H1 (cell line): Measurements from ENCODE around the gene ZMYND12. TPM values are rescaled to one million over a fixed set of nuclear protein-coding genes. Genes with fewer than 3 reads are reported as not detected.

Source experiments
- BACH1 ChIP-seq: IDR thresholded peaks from 2 replicates; pipeline ENCODE4 v1.6.1; 2012; ENCODE audit warnings: low read length, improper control_type of control experiment
- BRCA1 ChIP-seq: IDR thresholded peaks from 2 replicates; pipeline ENCODE4 v1.6.1; 2012; ENCODE audit warnings: low read depth, low read length, improper control_type of control experiment
- CBX8 ChIP-seq: fragments of 300-800, 300-1000 bp; sonication (generic); IDR thresholded peaks from 2 replicates; pipeline ENCODE4 v1.7.1; 2016; ENCODE audit warnings: low read depth, low read length, borderline replicate concordance
- JUN ChIP-seq: IDR thresholded peaks from 2 replicates; pipeline ENCODE4 v1.6.1; 2011; ENCODE audit warnings: low read depth, mild to moderate bottlenecking, improper control_type of control experiment, low read length
- KDM4A ChIP-seq: IDR thresholded peaks from one replicate; pipeline ENCODE4 v1.7.1; 2012; ENCODE audit warnings: low read depth, mild to moderate bottlenecking, moderate library complexity, low read length, inconsistent platforms; ENCODE audit not compliant: severe bottlenecking
- KDM5A ChIP-seq: fragments of 200-600 bp; IDR thresholded peaks from 2 replicates; pipeline ENCODE4 v1.7.1; 2012; ENCODE audit warnings: mild to moderate bottlenecking, low read length, inconsistent platforms, mixed read lengths
- TAF7 ChIP-seq: optimal IDR thresholded peaks from 2 replicates; pipeline ENCODE3; 2011; ENCODE audit warnings: low read depth, mild to moderate bottlenecking, inconsistent platforms, low read length, moderate library complexity, borderline replicate concordance
- polyA plus RNA-seq, 7 experiments: library from polyadenylated mRNA; depleted of rRNA in 3 of 7; stranded (reverse) in 5 of 7; unstranded in 2 of 7; fragments of >200 nt in 5 of 7; fragments of 200-250 nt in 2 of 7; gene quantifications; 1 replicate in 5 of 7; 2 replicates in 1 of 7; 4 replicates in 1 of 7; pipeline versions ENCODE4 v1.2.1 to v1.2.3, GENCODE V29; 2011 to 2013; ENCODE audit warnings: missing spikeins in 2 of 7, mixed read lengths in 2 of 7
- total RNA-seq: library from RNA; stranded (reverse); fragmentation: NEBNext Ultra II Directional; extraction: Animal tissue kit (Norgen Biotek cat#: 25700); gene quantifications from 2 replicates; pipeline ENCODE4 v1.2.1, GENCODE V29; 2021
- TF ChIP-seq, protein P1 (sequence below): fragments of 300-600 bp; sonication (generic); IDR thresholded peaks from 2 replicates; pipeline ENCODE4 v1.7.1; 2012; ENCODE audit warnings: low read length, moderate library complexity, mild to moderate bottlenecking, inconsistent platforms; ENCODE audit not compliant: insufficient replicate concordance
- TF ChIP-seq, protein P2 (sequence below): IDR thresholded peaks from 2 replicates; pipeline ENCODE4 v1.6.1; 2012; ENCODE audit warnings: low read length, inconsistent platforms

The ZMYND12 gene
- total and polyA plus RNA-seq, 2 of the 8 experiments (the other 6 are each of a cell fraction or from before 2014, with no cell fraction given): 0.62 TPM; not detected in 1

- TF ChIP-seq, protein P1, sequence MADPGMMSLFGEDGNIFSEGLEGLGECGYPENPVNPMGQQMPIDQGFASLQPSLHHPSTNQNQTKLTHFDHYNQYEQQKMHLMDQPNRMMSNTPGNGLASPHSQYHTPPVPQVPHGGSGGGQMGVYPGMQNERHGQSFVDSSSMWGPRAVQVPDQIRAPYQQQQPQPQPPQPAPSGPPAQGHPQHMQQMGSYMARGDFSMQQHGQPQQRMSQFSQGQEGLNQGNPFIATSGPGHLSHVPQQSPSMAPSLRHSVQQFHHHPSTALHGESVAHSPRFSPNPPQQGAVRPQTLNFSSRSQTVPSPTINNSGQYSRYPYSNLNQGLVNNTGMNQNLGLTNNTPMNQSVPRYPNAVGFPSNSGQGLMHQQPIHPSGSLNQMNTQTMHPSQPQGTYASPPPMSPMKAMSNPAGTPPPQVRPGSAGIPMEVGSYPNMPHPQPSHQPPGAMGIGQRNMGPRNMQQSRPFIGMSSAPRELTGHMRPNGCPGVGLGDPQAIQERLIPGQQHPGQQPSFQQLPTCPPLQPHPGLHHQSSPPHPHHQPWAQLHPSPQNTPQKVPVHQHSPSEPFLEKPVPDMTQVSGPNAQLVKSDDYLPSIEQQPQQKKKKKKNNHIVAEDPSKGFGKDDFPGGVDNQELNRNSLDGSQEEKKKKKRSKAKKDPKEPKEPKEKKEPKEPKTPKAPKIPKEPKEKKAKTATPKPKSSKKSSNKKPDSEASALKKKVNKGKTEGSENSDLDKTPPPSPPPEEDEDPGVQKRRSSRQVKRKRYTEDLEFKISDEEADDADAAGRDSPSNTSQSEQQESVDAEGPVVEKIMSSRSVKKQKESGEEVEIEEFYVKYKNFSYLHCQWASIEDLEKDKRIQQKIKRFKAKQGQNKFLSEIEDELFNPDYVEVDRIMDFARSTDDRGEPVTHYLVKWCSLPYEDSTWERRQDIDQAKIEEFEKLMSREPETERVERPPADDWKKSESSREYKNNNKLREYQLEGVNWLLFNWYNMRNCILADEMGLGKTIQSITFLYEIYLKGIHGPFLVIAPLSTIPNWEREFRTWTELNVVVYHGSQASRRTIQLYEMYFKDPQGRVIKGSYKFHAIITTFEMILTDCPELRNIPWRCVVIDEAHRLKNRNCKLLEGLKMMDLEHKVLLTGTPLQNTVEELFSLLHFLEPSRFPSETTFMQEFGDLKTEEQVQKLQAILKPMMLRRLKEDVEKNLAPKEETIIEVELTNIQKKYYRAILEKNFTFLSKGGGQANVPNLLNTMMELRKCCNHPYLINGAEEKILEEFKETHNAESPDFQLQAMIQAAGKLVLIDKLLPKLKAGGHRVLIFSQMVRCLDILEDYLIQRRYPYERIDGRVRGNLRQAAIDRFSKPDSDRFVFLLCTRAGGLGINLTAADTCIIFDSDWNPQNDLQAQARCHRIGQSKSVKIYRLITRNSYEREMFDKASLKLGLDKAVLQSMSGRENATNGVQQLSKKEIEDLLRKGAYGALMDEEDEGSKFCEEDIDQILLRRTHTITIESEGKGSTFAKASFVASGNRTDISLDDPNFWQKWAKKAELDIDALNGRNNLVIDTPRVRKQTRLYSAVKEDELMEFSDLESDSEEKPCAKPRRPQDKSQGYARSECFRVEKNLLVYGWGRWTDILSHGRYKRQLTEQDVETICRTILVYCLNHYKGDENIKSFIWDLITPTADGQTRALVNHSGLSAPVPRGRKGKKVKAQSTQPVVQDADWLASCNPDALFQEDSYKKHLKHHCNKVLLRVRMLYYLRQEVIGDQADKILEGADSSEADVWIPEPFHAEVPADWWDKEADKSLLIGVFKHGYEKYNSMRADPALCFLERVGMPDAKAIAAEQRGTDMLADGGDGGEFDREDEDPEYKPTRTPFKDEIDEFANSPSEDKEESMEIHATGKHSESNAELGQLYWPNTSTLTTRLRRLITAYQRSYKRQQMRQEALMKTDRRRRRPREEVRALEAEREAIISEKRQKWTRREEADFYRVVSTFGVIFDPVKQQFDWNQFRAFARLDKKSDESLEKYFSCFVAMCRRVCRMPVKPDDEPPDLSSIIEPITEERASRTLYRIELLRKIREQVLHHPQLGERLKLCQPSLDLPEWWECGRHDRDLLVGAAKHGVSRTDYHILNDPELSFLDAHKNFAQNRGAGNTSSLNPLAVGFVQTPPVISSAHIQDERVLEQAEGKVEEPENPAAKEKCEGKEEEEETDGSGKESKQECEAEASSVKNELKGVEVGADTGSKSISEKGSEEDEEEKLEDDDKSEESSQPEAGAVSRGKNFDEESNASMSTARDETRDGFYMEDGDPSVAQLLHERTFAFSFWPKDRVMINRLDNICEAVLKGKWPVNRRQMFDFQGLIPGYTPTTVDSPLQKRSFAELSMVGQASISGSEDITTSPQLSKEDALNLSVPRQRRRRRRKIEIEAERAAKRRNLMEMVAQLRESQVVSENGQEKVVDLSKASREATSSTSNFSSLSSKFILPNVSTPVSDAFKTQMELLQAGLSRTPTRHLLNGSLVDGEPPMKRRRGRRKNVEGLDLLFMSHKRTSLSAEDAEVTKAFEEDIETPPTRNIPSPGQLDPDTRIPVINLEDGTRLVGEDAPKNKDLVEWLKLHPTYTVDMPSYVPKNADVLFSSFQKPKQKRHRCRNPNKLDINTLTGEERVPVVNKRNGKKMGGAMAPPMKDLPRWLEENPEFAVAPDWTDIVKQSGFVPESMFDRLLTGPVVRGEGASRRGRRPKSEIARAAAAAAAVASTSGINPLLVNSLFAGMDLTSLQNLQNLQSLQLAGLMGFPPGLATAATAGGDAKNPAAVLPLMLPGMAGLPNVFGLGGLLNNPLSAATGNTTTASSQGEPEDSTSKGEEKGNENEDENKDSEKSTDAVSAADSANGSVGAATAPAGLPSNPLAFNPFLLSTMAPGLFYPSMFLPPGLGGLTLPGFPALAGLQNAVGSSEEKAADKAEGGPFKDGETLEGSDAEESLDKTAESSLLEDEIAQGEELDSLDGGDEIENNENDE: no peak
- TF ChIP-seq KDM5A: no peak
- TF ChIP-seq, protein P2, sequence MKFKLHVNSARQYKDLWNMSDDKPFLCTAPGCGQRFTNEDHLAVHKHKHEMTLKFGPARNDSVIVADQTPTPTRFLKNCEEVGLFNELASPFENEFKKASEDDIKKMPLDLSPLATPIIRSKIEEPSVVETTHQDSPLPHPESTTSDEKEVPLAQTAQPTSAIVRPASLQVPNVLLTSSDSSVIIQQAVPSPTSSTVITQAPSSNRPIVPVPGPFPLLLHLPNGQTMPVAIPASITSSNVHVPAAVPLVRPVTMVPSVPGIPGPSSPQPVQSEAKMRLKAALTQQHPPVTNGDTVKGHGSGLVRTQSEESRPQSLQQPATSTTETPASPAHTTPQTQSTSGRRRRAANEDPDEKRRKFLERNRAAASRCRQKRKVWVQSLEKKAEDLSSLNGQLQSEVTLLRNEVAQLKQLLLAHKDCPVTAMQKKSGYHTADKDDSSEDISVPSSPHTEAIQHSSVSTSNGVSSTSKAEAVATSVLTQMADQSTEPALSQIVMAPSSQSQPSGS: no peak
- no peak for TF ChIP-seq TAF7
- no peak for TF ChIP-seq BRCA1
- no peak for TF ChIP-seq KDM4A
- no peak for TF ChIP-seq BACH1
- no peak for TF ChIP-seq CBX8
- no peak for TF ChIP-seq JUN
- TF ChIP-seq, all 59 proteins: peak for 0
Observed at GRCh38 chr1:42480921-42481320, 25.1 kb upstream of the ZMYND12 start (continued).
